Stimulated activated CD4-positive, alpha-beta T cell treated with anti-CD3 and anti-CD28 coated beads, TNF-alpha, amount 100 ng/mL, for 48 hours (primary cell): ENCODE measurements around the gene DHCR7.
"Not testable (repeated sequence)": the region's sequence is repeated elsewhere in the genome, so short reads cannot be mapped to it uniquely, and the experiment has no call there.

Experiments used
- DNase-seq, 3 donors: peaks; one replicate each; pipeline ENCODE4 v3.0.0-alpha.2; 2020; ENCODE audit warnings: low read depth in 3 of 3

DHCR7 gene

DNA sequence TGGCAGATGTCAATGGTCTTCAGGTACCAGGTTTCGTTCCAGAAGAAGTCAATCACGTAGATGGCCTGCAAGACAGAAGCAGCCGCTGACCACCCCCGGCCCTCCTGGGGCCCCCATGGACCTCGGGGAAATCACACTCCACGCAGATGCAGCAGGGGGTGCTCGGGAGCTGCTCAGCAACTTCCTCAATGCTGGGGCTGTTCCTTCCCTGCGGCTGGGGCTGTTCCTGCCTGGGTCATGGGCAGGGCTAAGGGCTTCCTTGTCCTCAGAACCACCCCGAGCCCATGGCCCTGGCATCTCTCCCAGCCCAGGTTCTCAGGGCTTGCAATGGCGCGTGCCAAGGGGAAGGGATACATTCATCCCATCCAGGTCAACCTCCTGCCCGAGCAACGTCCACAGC lies 10.3 kb downstream of the DHCR7 start:
- no peak for DNase-seq

DNA sequence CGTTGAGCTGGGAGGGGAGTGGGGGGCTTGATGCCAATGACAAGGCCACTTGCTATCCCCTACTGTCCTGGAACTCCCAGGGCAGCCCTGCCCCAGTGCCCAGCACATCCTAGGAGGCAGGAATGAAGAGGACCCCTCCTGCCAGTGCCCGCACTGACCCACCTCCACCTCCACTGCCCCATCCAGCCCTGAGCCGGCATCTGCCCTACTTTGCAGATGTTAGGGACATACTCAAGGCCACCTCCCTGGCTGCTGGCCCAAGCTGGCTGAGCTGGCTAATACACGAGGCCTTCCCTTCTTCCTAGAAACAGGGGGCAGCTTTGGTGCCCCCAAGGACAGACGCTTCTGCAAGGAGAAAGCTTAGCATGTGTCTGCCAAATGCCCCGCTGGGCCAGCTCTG lies 10.8 kb downstream of the DHCR7 start:
- no peak for DNase-seq

DNA sequence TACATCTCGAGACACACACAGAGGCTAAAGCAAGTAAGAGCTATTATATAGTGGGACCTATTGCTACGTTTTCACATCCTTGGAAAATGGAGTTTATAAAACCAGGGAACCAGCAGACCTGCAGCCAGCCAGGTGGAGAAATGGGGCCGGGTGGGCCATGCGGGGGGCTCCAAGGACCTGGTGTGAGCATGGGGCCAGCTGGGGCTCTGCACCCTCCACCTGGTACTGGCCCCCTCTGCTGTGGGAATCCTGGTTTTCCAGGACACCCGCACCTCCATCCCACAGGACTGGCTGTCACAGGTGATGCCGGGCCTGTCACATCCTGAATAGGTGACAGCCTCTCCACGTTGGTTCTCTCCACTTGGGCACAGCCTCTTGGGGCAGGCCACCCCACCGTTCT lies 11.3 kb downstream of the DHCR7 start:
- no peak for DNase-seq

DNA sequence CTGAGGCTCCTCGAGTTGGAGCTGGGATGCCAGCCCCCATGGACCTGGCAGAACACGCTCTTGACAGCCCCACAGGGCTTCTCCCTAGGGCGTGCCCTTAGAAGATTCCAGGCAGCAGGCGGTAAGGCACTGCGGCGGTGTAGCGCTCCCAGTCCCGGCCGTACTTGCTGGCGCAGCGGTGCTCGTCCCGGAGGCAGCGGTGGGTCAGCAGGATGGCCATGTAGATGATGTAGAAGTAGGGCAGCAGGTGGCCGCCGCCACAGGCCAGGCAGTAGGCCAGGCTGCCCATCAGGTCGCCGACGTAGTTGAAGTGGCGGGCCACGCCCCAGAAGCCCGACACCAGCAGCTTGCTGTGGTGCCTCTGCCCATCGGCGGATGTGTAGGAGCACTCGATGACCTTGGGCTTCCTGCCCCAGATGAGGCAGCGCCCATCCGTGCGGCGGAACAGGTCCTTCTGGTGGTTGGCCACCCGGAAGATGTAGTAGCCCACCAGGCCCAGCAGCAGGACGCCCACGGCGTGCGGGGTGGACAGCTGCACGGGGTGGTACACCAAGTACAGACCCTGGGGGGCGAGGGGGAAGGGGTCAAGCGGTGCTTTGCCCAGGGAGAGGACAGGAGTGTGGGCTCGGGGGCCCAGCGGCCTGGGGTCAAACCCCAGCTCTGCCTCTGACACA lies 12.8 kb downstream of the DHCR7 start:
- no peak for DNase-seq

DNA sequence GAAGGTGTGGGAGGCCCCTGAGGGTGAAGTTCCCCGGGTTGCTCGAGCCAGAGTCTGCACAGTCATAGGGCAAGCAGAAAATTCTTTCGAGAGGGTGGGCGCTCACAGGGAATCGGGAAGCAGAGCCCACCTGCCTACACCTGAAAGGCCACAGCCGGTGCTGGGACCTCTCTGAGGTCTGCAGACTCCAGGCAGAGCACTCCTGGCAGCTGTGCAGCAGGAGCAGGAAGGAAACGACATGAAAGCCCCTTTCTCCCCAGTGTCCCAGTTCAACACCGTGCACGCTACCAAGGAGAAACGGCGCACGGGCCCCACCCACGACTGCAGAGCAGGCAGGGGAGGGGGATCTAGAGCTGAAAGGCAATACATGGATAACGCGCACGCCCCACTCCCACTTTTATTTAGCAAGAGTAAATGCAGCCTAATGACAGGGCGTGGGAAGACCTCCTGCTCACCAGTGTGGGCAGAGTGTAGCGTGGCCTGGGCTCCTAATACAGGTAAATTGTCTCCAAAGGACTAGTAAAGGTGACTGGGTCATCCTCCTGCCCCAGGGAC lies 13.5 kb downstream of the DHCR7 start:
- DNase-seq: no peak

DNA sequence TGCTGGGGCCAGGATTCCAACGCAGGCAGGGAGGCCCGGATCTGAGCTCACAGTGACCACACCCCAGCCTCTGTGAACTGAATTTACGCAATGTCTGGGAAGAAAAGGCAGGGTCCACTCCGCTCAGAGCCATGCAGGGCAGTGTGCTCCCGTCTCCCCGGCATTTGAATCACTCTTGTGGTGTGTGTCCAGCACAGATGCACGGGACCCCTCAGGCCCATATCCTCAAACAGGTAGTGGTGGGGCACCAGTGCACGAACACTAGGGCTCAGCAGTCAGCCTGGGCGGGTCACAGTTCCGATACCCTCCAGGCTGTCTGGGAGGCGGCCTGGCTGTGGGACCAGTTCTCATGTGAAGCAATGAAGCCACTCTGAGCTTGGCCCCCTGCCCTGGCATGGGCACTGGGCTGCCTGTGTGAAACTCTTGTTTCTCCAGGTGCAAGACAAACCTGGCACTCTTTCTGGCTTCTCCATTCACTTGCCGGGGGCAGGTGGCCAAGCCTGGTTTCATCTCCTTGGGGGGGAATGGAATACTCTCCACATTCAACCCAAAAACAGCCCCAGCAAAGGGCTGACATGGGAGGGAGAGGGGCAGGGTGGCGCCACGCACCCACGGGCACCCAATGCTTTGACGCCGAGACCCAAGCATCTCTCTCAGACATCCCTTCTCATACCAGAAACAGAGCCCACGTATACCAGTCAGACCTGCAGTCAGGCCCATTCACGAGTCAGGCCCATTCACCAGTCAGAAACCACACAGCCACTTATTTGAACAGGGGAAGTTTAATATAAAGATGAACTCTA lies 14.3 kb downstream of the DHCR7 start:
- DNase-seq: no peak

DNA sequence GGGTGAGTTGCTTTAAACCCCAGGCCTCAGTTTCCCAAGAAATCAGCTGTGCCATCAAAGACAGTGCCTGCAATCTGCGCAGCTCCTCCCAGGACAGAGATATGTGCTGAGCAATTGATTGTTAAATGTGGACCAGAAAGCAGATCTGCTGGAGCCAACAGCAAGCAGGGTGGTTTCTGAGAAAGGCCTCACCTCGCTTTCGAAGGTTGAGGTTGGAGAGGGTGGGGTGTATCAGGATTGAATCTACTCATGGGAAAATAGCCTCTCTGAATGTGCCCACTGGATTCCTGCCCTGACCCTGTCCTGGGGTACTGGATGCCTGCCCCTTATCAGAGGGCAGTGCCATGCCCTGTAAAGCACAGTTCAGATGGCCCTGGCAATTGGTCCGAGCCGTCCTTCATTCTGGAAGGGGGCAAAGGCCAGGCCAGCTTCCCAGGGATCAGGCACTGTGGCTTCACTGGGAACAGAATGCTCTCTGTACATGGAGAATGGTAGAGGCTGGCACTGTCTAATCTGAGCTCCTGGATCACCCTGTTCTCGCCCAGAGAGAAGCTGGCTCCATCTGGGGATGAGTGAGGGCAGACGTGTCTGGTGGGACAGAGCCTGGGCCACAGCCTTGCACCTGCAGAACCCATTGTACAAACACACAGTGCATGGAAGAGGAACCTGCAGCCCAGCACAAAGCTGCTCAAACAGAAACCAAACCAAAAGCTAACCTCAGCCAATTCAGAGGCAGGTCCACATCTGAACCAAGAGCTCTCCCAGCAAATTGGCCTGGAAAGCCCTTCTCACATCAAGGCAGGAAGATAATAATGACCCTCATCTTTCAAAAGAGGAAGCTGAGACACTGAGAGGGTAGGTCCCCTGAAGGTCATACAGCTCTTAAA lies 15.2 kb downstream of the DHCR7 start:
- no peak for DNase-seq

DNA sequence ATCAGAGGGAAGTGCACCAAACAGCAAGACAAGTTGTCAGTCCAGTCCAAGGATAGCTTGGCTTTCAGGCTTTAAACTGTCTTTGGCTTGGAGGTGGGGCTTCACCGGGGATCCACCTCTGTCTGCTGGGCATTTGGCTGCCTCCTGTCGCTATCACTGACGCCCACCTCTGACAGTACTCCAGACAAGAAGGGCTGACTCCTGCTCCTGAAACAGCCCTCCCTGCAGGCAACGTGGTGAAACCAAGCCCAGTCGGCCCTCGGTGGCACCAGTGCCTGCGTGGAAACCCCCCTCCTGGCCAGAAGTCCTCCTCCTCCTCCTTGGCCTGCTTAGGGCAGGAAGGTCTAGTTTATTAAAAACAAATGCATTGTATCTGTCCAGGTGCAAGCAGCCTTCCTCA lies 16.9 kb downstream of the DHCR7 start:
- no peak for DNase-seq

DNA sequence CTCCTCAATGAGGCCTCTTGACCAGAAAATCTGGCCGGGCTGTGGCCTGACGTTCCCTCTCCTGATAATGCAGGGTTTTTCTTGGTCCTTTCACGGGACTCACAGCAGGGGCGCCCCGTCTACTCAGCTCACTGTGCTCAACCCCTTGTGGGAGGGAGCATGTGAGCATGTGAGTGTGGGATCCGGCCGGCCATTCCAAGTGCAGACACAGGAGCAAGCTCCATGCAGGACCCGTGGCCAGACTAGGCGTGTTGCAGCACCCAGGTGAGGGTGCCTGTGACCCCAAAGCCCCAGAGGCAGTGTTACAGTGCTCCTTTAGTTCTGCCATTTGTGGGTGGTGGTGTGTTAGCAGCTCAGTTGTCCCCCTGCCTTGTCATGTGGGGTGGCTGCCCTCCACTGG lies 18.0 kb downstream of the DHCR7 start:
- no peak for DNase-seq

DNA sequence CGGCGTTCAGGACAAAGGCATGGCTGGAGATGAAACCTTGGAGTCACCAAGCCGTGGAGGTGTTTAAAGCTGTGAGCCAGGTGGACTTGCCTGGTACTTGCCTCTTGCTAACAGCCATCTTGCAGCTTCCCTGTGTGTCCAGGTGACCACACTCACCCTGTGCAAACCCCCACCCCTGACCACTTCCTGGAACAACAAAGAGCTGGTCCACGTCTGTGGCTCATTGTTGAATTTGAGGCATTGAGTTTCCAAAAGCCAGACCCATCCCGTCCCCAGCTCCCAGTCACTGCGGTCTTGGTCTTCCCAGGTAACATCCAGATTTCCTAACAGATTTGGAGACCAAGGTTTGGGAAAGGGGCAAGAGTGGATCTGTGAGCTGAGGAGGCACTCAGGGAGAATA lies 18.5 kb downstream of the DHCR7 start:
- DNase-seq: no peak

DNA sequence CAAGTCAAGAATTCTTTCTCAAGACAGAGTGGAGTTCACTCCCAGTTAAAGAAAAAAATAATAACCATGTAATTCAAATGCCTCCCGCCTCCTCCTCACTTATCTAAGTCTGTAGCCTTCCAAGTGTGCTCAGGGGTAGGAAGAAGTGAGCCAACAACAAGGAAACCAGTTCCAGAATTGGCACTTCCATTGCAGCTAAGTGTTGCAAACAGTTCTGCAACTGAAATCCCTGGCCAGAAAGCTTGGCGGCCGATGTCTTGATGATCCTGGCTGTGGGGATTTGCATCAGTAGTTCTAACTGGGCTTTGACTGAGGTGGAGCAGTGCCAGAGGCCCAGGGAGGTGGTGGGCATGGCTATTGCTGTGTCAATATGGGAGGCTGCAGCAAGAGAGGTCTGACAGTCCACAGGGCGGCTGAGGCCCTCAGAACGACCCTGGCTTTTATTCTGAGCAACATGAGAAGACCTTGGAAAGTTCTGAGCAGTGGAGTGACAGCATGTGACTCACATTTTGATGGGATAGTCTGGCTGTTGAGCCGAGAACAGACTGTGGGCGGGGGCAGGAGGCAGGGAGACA lies 19.2 kb downstream of the DHCR7 start:
- no peak for DNase-seq

DNA sequence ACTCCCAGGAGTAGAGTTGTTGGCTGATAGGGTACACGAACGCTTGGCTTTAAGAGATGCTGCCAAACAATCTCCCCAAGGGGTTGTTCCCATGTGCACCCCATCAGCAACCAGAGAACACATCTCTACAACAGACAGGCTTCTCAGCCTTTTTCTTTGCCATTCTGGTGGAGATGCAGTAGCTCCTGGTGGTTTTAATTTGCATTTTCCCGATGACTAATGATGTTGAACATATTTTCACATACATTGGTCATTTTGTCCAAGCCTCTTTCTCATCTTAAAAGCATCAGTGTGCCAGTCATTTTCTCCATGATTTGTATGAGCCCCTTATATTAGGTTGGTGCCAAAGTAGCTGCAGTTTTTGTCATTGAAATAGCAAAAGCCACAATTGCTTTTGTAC lies 21.8 kb downstream of the DHCR7 start:
- DNase-seq: no peak

DNA sequence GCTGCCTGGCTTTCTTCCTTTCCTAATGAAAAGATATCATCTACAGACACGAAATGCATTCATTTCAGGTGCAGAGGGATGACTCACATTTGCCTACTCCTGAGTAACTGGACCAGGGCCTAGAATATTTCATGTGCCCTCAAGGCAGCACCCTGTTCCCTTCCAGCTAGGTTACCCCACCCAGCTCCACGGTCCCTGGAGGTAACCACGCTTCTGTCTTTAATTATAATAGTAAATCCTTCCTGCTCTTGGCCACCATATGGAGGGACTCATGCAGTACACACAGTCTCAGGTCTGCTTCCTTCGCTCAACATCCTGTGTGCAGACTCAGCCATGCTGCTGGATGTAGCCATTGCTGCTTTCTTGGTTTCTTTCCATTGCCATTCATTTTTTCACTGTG lies 22.3 kb downstream of the DHCR7 start:
- no peak for DNase-seq

DNA sequence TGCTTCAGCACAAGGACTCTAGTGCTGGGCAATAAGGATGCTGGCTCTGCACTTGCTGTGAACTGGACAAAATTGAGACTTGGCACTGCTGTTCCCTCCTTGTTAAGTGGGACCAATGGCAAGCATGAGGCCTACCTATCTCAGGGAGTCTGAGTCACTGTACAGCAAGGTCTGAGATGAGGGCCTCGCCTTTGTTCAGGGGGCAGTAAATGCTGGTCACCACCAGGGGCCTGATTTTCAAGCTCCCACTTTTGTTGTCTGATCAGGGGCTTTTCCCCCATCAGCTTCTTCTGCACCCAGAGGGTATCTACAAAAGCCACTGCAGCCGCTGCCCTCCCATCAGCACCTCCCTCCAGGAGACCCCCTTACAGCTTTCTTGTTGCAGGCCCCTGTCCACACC lies 22.8 kb downstream of the DHCR7 start:
- no peak for DNase-seq

DNA sequence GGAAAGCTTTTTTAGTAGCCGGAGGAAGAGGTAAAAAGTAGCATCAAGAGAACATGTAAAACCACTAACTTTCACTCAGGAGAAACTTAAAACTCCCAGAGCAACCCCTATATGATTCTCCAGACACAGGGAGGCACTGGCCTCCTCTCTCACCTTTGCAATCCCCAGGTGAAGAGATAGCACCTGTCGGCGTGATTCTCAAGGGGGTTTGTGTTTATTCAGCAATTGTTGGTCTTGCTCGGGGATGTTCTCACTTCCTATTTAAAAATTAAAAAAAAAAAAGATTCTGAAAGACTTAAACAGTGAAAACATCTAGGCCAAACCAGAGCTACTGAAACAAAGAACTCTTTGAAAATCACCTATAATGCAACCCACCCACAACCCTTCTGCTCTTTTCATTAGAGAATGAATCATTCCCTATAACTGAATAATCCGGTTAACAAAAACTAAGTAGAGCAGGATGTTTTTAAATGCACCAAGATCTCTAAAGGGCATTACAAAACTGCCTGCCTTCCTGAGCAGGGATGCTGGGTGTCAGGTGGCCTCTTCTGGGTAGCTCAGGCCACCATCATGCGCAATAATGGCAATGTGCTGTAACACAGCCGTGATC lies 24.9 kb downstream of the DHCR7 start:
- no peak for DNase-seq

DNA sequence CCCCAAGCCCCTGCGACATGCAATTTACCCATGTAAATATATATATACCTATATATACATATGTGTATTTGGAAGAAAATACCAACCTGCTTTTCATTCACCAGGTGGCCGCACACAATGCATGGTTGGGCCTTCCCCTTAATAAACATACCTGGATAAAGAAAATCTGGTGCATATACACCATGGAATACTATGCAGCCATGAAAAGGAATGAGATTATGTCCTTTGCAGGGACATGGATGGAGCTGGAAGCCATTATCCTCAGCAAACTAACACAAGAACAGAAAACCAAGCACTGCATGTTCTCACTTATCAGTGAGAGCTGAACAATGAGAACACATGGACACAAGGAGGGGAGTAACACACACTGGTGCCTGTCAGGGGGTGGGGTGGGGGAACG lies 25.9 kb downstream of the DHCR7 start:
- DNase-seq: not testable (repeated sequence)

DNA sequence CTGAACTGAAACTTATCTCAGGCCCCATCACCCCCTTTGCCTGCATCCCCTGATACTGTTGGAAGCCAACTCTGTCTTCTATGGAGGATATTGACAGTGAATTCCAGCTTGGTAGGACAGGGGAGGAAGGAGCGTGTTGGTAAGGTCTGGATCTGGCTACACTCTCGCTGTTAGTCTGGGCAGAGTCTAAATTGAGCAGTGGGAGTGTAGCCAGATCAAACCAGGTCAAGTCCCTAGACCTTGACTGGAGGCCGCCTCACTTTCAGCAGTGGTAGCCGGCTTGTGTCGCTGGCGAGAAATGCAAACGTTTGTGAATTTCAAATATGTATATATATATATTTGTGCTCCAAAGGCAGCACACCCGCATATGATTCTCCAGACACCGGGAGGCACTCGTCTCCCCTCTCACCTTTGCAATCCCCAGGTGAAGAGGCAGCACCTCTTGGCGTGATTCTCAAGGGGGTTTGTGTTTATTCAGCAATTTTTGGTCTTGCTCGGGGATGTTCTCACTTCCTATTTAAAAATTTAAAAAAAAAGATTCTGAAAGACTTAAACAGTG lies 26.7 kb downstream of the DHCR7 start:
- DNase-seq: no peak

DNA sequence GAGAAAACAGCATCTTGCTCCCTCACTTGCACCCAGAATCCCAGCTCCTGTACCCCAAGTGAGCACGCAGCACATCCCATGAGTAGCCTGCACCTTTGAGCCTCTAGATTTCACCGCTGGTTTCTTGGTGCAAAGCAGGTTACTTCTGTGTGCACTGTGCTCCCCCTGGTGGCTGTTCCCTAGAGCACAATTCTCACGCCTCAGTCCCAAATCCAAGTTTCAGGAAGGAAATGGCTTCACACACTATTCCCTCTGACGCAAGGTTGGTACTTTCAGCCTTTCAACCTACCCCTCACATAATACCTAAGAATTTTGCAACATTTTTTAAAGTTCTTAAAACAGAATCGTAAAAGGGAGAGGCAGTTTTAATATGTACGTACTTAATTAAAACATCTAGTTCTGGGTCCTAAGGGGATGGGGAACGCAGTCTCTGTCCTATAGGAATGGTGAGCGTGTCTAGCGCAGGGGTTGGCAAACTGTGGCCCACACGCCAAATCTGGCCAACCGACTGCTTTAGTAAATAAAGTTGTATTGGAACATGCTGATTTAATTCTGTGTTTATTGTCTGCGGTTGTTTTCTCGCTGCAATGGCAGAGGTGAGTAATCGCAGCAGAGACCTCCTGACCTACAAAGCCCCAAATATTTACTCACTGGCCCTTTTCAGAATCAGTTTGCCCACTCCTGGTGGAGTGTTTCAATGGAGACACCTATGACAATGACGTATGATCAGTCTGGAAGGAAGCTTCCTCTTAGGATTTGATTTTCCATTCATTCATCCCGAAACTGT lies 27.5 kb downstream of the DHCR7 start:
- DNase-seq: peak in 1 of 3 donors; percentile 23

DNA sequence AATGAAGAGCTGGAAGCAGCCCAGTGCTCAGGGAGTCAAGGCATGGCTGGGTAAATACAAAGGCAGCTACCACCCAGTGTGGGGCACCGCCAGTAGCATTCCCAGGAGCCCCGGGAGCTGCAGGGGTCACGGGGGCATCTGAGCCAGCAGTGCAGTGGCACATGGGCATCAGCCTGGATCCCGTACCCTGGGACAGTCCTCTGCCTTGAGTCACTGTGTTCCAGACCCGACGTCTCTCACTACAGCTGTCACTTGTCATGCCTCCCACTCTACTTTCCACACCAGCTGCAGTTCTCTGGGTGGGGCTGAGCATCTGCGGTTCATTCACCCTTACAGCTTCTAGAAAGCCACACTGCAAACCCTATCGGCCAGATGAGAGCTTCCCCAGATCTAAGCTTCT lies 29.6 kb downstream of the DHCR7 start:
- DNase-seq: peak in 1 of 3 donors; percentile 6

DNA sequence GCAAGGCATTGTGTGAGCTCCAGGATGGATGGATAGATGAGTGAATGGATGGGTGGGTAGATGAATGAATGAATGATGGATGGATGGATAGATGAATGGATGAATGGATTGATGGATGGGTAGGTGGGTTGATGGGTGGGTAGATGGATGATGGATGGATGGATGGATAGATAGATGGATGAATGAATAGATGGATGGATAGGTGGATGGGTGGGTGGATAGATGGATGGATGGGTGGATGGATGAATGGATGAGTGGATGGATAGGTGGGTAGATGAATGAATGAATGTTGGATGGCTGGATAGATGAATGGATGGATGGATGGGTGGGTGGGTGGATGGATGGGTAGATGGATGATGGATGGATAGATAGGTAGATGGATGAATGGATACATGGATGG lies 33.5 kb downstream of the DHCR7 start:
- DNase-seq: no peak
